ENCODE results near the gene ONECUT2. TPM values are rescaled to one million over a fixed set of nuclear protein-coding genes. Genes with fewer than 3 reads are reported as not detected.
"Not testable (repeated sequence)": the region's sequence is repeated elsewhere in the genome, so short reads cannot be mapped to it uniquely, and the experiment has no call there.

The ONECUT2 gene
- total RNA-seq, 1 donor from 2014 or later, result not detected

DNA sequence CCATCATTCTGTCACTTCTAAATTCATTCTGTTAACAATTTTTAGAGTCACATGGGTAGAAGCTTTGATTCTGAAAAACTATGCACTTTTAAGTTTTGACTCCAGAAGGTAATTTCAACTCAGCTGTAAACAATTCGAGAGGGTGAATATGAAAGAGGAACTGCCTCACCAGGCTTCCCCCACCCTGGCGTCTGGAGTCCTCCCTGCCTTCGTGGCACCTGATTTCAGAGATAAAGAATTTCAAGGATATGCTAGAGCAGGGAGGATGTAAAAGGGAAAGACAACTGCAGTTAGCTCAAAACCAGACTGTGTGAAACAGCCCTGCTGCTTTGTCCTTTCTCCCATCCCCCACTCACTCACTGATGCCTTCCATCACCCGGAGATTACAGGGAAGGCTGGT, 40.7 kb downstream of the ONECUT2 start:
- Mint-ChIP-seq H3K27me3 (ENCODE audit: low read depth) (no peaks in the 10 kb centered on the region), H3K4me3 (ENCODE audit: low read depth) (no peak overlapping the region), H3K36me3 (ENCODE audit: low read depth) (no peaks in the 10 kb centered on the region), H3K4me1 (ENCODE audit: low read depth) (no peaks in the 10 kb centered on the region), H3K9me3 (no peaks in the 10 kb centered on the region), H3K27ac (no peak overlapping the region)
- DNase-seq (ENCODE audit: low spot score), result no peak
- intact Hi-C loops (cut with micrococcal nuclease), result no loop called here

DNA sequence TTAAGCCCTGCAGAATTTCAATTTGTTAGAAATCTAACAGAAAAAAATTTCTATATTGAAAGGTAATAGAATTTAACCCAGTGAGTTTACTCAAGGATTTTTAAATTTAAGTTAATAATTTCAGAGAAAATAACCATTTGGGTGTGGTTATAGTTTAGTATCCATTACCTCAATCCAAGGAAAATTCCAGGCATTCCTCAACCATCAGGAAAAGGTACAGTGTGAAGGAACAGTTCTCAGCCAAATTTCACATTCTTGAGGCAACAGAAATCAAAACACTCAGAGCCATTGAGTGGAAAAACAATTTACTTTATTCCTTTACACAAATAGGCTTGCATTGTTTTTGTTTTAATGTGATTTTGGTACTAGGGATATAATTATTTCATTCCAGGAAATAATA, 45.6 kb downstream of the ONECUT2 start:
- intact Hi-C loops (cut with micrococcal nuclease), result no loop called here

DNA sequence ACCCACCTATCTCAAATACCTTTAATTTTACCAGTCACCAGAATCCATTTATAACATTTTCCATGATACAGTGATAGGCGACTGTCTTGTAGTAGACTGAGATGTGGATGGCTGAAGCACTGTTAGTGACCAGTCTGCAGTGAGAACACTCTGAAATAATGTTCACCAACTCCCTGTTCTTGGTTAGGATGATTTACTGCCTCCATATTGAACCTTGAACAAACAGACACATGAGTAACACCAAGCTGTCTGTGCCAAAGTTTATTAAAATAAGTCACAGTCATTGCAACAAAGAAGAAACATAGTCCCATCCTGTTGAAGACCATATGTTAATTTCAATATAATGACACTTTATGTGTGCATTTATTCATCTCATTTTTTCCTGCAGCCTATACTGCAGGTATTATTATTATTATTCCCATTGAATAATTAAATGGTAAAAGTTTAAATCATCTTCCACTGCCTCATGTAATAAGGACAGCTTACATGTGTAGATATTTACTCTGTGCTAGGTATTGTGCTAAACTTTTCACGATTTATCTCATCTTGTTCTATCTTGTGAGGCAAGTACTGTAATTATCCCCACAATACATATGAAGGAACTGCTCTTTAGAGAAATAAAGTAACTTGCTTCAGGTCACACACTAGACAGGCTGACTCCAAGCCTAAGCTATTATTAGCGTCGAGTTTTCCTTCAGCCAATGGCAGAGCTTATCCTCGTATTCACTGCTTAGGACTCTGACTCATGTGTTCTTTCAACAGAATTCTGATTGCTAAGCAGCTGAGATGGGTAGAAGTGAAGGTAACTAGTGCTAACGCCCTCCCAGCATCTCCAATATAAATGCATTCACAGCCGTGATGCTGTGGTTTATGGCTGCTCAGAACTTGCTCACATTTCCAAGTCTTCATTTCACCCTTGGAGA, 62.5 kb downstream of the ONECUT2 start:
- H3K9me3 Mint-ChIP-seq, result no peaks in the 10 kb centered on the region
- no peak for DNase-seq (ENCODE audit: low spot score)
- no peak overlapping the region for H3K27ac Mint-ChIP-seq
- no peaks in the 10 kb centered on the region for H3K4me1 Mint-ChIP-seq (ENCODE audit: low read depth)
- H3K27me3 Mint-ChIP-seq (ENCODE audit: low read depth), result no peaks in the 10 kb centered on the region
- intact Hi-C loops (cut with micrococcal nuclease), result no loop called here
- no peak overlapping the region for H3K4me3 Mint-ChIP-seq (ENCODE audit: low read depth)
- H3K36me3 Mint-ChIP-seq (ENCODE audit: low read depth), result no peaks in the 10 kb centered on the region

More for the DNA sequence above, 45.6 kb downstream of the ONECUT2 start:
- no peak for DNase-seq (ENCODE audit: low spot score)
- no peaks in the 10 kb centered on the region for H3K27me3 Mint-ChIP-seq (ENCODE audit: low read depth)
- H3K4me1 Mint-ChIP-seq (ENCODE audit: low read depth), result no peaks in the 10 kb centered on the region
- no peak overlapping the region for H3K27ac Mint-ChIP-seq
- H3K9me3 Mint-ChIP-seq, result no peaks in the 10 kb centered on the region
- H3K36me3 Mint-ChIP-seq (ENCODE audit: low read depth), result no peaks in the 10 kb centered on the region
- H3K4me3 Mint-ChIP-seq (ENCODE audit: low read depth), result no peak overlapping the region

DNA sequence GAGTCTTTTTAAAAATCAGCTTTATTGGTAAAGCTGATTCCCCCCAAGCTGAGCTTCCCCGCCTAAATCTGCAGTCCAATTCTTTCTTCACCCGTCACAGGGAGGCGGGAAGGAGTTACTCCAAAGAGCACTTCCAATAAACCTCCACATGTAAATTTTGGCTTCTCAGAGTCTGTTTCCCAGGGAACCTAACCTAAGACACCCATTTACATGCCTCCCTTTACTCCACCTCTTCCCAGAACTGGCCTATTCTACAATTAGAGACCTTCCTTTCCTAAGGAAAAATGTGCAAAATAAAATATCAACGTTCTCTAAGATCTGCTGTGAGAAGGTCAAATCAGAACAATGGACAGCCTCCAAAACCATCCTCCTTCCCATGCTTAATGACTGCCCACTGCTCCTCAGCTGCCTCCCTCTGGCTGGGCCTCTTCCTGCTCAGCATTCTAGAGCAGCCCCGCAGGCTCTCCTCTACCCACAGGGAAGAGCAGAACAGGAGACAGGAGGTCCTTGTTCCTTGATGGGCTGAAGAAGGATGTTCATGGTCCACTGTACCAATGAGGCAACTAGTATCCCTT, 63.6 kb downstream of the ONECUT2 start:
- no peaks in the 10 kb centered on the region for H3K27me3 Mint-ChIP-seq (ENCODE audit: low read depth)
- no peak overlapping the region for H3K27ac Mint-ChIP-seq
- no peak for DNase-seq (ENCODE audit: low spot score)
- H3K36me3 Mint-ChIP-seq (ENCODE audit: low read depth), result no peaks in the 10 kb centered on the region
- no peak overlapping the region for H3K4me3 Mint-ChIP-seq (ENCODE audit: low read depth)
- no peaks in the 10 kb centered on the region for H3K4me1 Mint-ChIP-seq (ENCODE audit: low read depth)
- H3K9me3 Mint-ChIP-seq, result no peaks in the 10 kb centered on the region
- intact Hi-C loops (cut with micrococcal nuclease), result no loop called here

DNA sequence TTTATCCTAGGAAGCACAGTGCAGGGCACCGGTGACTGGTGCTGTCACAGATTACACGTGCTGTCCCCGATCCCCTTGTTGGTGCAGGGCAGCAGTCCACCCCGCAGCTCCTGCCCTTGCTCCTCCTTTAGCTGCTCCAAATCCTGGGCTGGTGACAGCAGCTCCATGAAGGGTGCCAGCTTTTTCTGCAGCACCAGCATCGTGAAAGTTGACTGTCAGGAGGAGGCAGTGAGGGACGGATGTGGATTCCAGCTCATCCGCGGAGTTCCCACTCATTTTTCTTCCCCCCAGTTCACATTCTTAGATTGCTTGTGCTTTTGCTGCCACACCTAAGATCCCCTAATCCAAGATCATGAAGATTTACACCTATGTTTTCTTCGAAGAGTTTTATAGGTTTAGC, 67.5 kb downstream of the ONECUT2 start:
- Mint-ChIP-seq H3K27me3 (ENCODE audit: low read depth) (peaks cover 2% of the 10 kb centered on the region), H3K4me1 (ENCODE audit: low read depth) (no peaks in the 10 kb centered on the region), H3K36me3 (ENCODE audit: low read depth) (no peaks in the 10 kb centered on the region), H3K9me3 (no peaks in the 10 kb centered on the region), H3K4me3 (ENCODE audit: low read depth) (no peak overlapping the region), H3K27ac (no peak overlapping the region)
- no peak for DNase-seq (ENCODE audit: low spot score)
- intact Hi-C loops (cut with micrococcal nuclease), result no loop called here

DNA sequence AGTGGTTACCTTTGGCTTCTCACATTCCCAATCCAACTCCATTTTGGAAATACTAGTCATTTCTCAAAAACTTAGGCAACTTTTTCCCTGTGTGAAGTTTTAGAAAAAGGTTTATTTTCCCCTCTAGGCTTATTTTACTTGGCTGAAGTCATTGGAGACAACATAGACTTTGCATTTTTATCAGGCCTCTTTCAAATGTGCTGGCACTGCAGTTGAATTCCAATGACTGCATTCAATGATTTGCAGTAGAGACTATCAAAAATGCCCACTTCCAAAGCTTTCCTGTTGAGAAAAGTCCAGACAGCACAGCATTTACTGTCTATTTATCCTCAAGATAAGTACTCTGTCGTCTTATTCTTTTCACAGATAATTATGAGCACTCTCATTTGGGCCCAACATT, 70.1 kb downstream of the ONECUT2 start:
- Mint-ChIP-seq H3K36me3 (ENCODE audit: low read depth) (no peaks in the 10 kb centered on the region), H3K27ac (no peak overlapping the region), H3K27me3 (ENCODE audit: low read depth) (peaks cover 4% of the 10 kb centered on the region), H3K9me3 (no peaks in the 10 kb centered on the region), H3K4me3 (ENCODE audit: low read depth) (no peak overlapping the region), H3K4me1 (ENCODE audit: low read depth) (no peaks in the 10 kb centered on the region)
- no peak for DNase-seq (ENCODE audit: low spot score)
- intact Hi-C loops (cut with micrococcal nuclease), result no loop called here

DNA sequence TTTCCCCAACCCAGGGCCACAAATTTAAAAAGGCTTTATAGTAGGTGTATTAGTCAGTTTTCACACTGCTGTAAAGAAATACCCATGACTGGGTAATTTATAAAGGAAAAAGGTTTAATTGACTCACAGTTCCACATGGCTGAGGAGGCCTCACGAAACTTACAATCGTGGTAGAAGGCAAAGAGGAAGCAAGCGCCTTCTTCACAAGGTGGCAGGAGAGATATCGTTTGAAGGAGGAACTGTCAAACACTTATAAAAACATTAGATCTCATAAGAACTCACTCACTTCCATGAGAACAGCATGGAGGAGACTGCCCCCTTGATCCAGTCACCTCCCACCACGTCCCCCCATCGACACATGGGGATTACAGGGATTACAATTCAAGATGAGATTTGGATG, 80.9 kb downstream of the ONECUT2 start:
- Mint-ChIP-seq H3K9me3 (no peaks in the 10 kb centered on the region), H3K4me3 (ENCODE audit: low read depth) (no peak overlapping the region), H3K4me1 (ENCODE audit: low read depth) (no peaks in the 10 kb centered on the region), H3K27ac (no peak overlapping the region), H3K36me3 (ENCODE audit: low read depth) (no peaks in the 10 kb centered on the region), H3K27me3 (ENCODE audit: low read depth) (no peaks in the 10 kb centered on the region)
- intact Hi-C loops (cut with micrococcal nuclease), result no loop called here
- no peak for DNase-seq (ENCODE audit: low spot score)

DNA sequence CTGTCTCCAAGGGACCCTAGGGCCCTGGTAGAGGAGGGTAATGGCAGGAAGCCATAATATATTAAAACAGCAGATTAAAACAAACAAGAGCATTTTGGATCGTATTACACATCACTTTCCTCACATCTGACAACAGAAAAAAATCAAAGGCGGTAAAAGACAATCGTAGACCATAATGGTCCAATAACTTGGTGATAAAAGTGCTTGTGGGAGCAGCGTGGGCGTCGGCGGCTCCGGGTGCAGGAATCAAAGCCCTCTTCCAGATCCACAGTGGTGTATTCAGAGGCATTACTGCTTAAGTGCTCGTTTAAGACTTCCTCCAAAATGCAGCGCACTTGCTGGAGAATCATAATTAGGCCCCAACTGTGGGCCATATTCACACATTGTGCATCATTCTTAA, 83.4 kb downstream of the ONECUT2 start:
- H3K9me3 Mint-ChIP-seq, result no peaks in the 10 kb centered on the region
- DNase-seq (ENCODE audit: low spot score), result no peak
- intact Hi-C loops (cut with micrococcal nuclease), result no loop called here

DNA sequence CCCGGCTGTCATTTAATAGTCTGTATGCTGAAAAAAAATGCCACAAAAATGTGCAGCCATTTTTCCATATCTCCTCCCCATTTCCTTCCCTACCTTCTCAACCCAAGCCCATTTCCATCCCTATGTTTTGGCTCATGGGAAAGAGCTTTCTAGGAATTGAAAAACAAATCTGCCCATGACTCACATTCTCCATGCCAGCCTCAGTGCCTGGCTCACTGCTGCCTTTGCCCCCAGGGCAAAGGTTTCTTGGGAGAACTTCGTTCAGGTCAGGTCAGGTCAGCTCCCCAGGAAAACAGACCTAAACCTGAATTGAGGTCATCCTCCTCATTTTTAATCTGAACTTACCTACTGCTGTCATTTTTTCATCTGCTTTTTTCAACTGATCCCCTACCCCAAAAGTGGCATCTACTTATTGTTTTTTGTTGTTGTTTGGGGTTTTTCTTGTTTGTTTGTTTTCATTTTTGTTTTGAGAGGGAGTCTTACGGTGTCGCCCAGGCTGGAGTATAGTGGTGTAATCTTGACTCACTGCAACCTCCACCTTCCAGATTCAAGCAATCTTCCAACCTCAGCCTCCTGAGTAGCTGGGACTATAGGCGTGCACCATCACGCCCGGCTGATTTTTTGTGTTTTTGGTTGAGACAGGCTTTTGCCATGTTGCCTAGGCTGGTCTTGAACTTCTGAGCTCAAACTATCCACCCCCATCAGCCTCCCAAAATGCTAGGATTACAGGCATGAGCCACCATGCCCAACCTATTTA, 84.7 kb downstream of the ONECUT2 start:
- intact Hi-C loops (cut with micrococcal nuclease), result no loop called here
- Mint-ChIP-seq H3K9me3 (no peaks in the 10 kb centered on the region), H3K36me3 (ENCODE audit: low read depth) (no peaks in the 10 kb centered on the region), H3K4me1 (ENCODE audit: low read depth) (no peaks in the 10 kb centered on the region), H3K27ac (no peak overlapping the region), H3K27me3 (ENCODE audit: low read depth) (peaks cover 8% of the 10 kb centered on the region), H3K4me3 (ENCODE audit: low read depth) (no peak overlapping the region)
- DNase-seq (ENCODE audit: low spot score), result no peak

More for the DNA sequence above, 83.4 kb downstream of the ONECUT2 start:
- peaks cover 6% of the 10 kb centered on the region for H3K27me3 Mint-ChIP-seq (ENCODE audit: low read depth)
- H3K4me3 Mint-ChIP-seq (ENCODE audit: low read depth), result no peak overlapping the region
- no peaks in the 10 kb centered on the region for H3K36me3 Mint-ChIP-seq (ENCODE audit: low read depth)
- no peaks in the 10 kb centered on the region for H3K4me1 Mint-ChIP-seq (ENCODE audit: low read depth)
- no peak overlapping the region for H3K27ac Mint-ChIP-seq

DNA sequence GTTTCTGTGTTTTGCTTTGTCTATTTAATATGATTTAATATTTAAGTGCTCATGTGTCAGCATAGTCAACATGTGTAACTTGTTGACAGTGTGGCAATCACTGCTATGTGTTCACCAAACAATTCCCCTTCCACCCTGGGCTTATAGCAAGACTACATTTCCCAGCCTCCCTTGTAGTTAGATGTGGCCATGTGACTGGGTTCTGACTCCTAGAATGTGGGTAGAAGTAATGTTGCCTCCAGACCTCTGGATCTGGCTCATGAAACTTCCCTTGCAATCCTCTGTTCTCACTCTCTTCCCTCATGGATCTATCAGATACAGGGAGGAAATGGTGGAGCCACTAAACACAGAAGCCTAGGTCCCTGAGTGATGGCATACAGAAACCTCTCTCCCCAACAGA, 87.2 kb downstream of the ONECUT2 start:
- H3K4me3 Mint-ChIP-seq (ENCODE audit: low read depth); DNase-seq (ENCODE audit: low spot score); H3K9me3 Mint-ChIP-seq; H3K36me3 Mint-ChIP-seq (ENCODE audit: low read depth); H3K27ac Mint-ChIP-seq; H3K27me3 Mint-ChIP-seq (ENCODE audit: low read depth); H3K4me1 Mint-ChIP-seq (ENCODE audit: low read depth); intact Hi-C loops (cut with micrococcal nuclease): not testable (repeated sequence)

DNA sequence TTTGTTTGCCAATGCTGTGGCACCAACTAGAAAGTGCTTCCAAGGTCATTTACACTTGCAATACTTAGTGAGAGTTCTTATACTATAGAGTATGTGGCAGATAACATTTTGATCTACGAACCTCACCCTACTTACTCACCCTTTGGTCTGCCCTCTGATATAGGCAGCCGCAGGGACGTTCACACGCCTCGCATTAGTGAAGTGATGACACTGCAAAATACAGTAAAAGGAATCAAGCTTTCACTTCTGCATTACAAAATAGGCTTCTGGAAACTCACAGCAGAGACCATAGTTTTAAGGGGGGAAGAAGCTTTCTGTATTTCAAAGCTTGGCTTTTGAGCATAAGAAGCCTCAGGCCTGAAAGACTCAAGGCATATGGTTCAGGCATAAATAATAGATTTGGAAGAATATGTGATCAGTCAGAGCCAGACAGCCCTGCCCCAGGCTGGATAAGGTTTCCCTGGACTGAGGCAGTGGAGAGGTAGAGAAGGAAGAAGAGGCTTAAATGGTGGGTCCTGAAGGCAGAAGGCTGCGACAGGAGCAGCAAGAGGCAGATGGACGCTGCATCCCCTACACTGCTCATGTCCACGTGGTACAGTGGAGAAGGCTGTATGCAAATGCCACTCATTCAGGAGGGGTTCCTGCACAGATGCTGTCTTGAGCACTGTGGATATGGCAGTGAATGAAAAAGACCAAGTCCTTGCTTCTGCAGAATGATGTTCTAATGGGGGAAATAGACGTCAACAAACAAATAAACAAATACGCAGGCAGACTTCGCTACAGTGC, 88.2 kb downstream of the ONECUT2 start:
- Mint-ChIP-seq H3K9me3 (no peaks in the 10 kb centered on the region), H3K36me3 (ENCODE audit: low read depth) (no peaks in the 10 kb centered on the region), H3K4me3 (ENCODE audit: low read depth) (no peak overlapping the region), H3K4me1 (ENCODE audit: low read depth) (no peaks in the 10 kb centered on the region), H3K27ac (no peak overlapping the region), H3K27me3 (ENCODE audit: low read depth) (peaks cover 8% of the 10 kb centered on the region)
- DNase-seq (ENCODE audit: low spot score), result no peak
- intact Hi-C loops (cut with micrococcal nuclease), result no loop called here

DNA sequence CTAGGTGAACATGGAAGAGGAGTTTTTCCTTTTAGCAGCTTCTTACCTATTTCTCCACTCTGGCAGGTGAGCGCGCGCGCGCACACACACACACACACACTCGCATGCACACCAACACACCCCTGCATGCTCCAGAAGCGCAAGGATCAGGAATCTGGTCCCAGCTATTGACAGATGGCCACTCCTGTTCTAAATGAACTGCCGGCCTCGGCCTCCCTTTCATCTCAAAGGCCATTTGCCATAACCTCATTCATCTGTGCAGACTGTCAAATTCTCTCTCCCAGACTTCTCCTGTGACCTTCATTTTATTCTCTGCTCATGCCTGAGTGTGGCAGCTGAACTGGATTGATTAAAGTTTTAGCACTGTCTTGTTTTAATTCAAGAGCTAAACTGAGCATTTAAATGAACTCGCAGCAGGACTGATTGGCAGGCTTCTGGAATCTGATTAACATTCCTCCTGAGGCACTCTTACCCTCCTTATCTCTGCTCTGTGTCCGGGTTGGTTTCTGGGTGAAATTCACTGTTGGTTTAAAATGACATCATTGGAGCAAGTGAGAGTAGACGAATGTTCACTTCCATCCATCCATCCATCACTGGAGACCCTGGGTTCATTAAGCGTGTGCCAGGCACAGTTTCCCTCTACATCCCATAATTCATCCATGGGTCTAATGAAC, 92.5 kb downstream of the ONECUT2 start:
- no peak overlapping the region for H3K27ac Mint-ChIP-seq
- intact Hi-C loops (cut with micrococcal nuclease), result no loop called here
- no peaks in the 10 kb centered on the region for H3K4me1 Mint-ChIP-seq (ENCODE audit: low read depth)

More for the DNA sequence above, 92.5 kb downstream of the ONECUT2 start:
- Mint-ChIP-seq H3K4me3 (ENCODE audit: low read depth) (no peak overlapping the region), H3K27me3 (ENCODE audit: low read depth) (peaks cover 4% of the 10 kb centered on the region), H3K36me3 (ENCODE audit: low read depth) (no peaks in the 10 kb centered on the region), H3K9me3 (no peaks in the 10 kb centered on the region)
- no peak for DNase-seq (ENCODE audit: low spot score)

All from activated T-helper 2 cell treated with anti-CD3 and anti-CD28 coated beads, Interferon-gamma antibody, Interleukin-2, Interleukin-4, amounts not matched to agents 10 μg/mL and 5 μg/mL and 100 μg/mL, durations not matched to agents 14 hours and 24 hours and 36 hours (primary cell).